HG03159 (cell line): ENCODE data around the gene HNRNPA0.

Experiments
- ATAC-seq: cut with Tn5 transposase; IDR thresholded peaks from one replicate; pipeline ENCODE4 v1.9.1; 2021; ENCODE audit warnings: mild to moderate bottlenecking, moderate library complexity; ENCODE audit not compliant: unreplicated experiment

HNRNPA0 gene

GRCh38 chr5:137728048-137728447 lies 26.1 kb downstream of the HNRNPA0 start:
- ATAC-seq, result no peak

- ATAC-seq, result no peak
Measured at GRCh38 chr5:137727623-137728022, 26.5 kb downstream of the HNRNPA0 start.

GRCh38 chr5:137724251-137724650 lies 29.9 kb downstream of the HNRNPA0 start:
- no peak for ATAC-seq

GRCh38 chr5:137718611-137719010 lies 35.6 kb downstream of the HNRNPA0 start:
- no peak for ATAC-seq

GRCh38 chr5:137716337-137716736 lies 37.8 kb downstream of the HNRNPA0 start:
- ATAC-seq, result no peak

- ATAC-seq, result no peak
Measured at GRCh38 chr5:137715456-137715855, 38.7 kb downstream of the HNRNPA0 start.

GRCh38 chr5:137714946-137715345 lies 39.2 kb downstream of the HNRNPA0 start:
- no peak for ATAC-seq

- no peak for ATAC-seq
Measured at GRCh38 chr5:137714494-137714893, 39.7 kb downstream of the HNRNPA0 start.

- ATAC-seq, result no peak
Measured at GRCh38 chr5:137712139-137712667, 42.0 kb downstream of the HNRNPA0 start.

- no peak for ATAC-seq
Measured at GRCh38 chr5:137710086-137710485, 44.1 kb downstream of the HNRNPA0 start.

- no peak for ATAC-seq
Measured at GRCh38 chr5:137708796-137709559, 45.2 kb downstream of the HNRNPA0 start.

- ATAC-seq, result no peak
Measured at GRCh38 chr5:137708062-137708461, 46.1 kb downstream of the HNRNPA0 start.

GRCh38 chr5:137706841-137707240 lies 47.3 kb downstream of the HNRNPA0 start:
- ATAC-seq, result no peak

GRCh38 chr5:137705106-137705505 lies 49.1 kb downstream of the HNRNPA0 start:
- ATAC-seq, result no peak

- no peak for ATAC-seq
Measured at GRCh38 chr5:137703565-137703964, 50.6 kb downstream of the HNRNPA0 start.

- no peak for ATAC-seq
Measured at GRCh38 chr5:137700282-137700680, 53.9 kb downstream of the HNRNPA0 start.

- ATAC-seq, result no peak
Measured at GRCh38 chr5:137699336-137700281, 54.6 kb downstream of the HNRNPA0 start.

GRCh38 chr5:137696481-137696880 lies 57.7 kb downstream of the HNRNPA0 start:
- ATAC-seq, result no peak

- no peak for ATAC-seq
Measured at GRCh38 chr5:137695651-137696428, 58.3 kb downstream of the HNRNPA0 start.
